ENCODE results near the gene PAQR3. TPM values are rescaled to one million over a fixed set of nuclear protein-coding genes. Genes with fewer than 3 reads are reported as not detected.
A peak's percentile ranks its signal among the peaks of the same experiment; 100 is the strongest.

The PAQR3 gene
- total RNA-seq, 1 experiment from 2014 or later, result 11.4 TPM

DNA sequence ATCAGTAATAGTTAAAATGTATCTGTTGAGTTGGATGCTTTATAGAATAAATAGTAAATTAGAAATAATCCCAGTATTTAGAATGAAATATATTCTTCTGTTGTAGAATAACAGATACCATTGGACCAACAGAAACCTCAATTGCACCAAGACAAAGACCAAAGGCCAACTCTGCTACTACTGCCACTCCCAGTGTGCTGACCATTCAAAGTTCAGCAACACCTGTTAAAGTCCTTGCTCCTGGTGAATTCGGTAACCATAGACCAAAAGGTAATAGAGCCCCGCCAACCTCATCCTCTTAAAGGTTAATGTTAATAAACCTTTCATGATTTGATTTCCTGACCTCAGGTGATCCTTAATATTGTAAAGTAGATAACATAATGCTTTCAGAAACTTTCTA, 73.8 kb downstream of the PAQR3 start:
- peaks cover 4% of the 10 kb centered on the region for H3K36me3 ChIP-seq (ENCODE audit: insufficient read depth, low read length, poor library complexity, severe bottlenecking)
- ChIA-PET POLR2A (ENCODE audit: low non-redundant PET) (no interaction called here), CTCF (no interaction called here)
- no peak overlapping the region for H3K4me3 ChIP-seq (ENCODE audit: low read depth, low read length, poor library complexity, severe bottlenecking)
- H3K27me3 ChIP-seq (replicated peaks; ENCODE audit: insufficient read depth, low read depth, low read length, poor library complexity), result no peaks in the 10 kb centered on the region
- no TSS peak for BruUV-seq (replicated peaks)
- intact Hi-C loops (cut with micrococcal nuclease; ENCODE audit: unreplicated experiment), result loop anchor here (10.0 kb wide), 2 partner anchors 221 to 341 kb away; no protein-coding TSS in a partner anchor
- no peak overlapping the region for H3K27ac ChIP-seq (ENCODE audit: low read depth, low read length, poor library complexity, severe bottlenecking)
- H3K9me3 ChIP-seq (ENCODE audit: low read depth, low read length, poor library complexity, severe bottlenecking), result no peaks in the 10 kb centered on the region
- no peaks in the 10 kb centered on the region for H3K4me1 ChIP-seq (ENCODE audit: insufficient read depth, low read length, poor library complexity, severe bottlenecking)
- TF ChIP-seq, protein P1, sequence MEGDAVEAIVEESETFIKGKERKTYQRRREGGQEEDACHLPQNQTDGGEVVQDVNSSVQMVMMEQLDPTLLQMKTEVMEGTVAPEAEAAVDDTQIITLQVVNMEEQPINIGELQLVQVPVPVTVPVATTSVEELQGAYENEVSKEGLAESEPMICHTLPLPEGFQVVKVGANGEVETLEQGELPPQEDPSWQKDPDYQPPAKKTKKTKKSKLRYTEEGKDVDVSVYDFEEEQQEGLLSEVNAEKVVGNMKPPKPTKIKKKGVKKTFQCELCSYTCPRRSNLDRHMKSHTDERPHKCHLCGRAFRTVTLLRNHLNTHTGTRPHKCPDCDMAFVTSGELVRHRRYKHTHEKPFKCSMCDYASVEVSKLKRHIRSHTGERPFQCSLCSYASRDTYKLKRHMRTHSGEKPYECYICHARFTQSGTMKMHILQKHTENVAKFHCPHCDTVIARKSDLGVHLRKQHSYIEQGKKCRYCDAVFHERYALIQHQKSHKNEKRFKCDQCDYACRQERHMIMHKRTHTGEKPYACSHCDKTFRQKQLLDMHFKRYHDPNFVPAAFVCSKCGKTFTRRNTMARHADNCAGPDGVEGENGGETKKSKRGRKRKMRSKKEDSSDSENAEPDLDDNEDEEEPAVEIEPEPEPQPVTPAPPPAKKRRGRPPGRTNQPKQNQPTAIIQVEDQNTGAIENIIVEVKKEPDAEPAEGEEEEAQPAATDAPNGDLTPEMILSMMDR (conservative IDR thresholded peaks at IDR 0.05; ENCODE audit: low read depth, low read length), result no peak
- TF ChIP-seq EZH2 (IDR thresholded peaks at IDR 0.05; ENCODE audit: borderline replicate concordance, low read depth, low read length, poor library complexity, severe bottlenecking), result no peak
- no peak for DNase-seq (ENCODE audit: low spot score)

DNA sequence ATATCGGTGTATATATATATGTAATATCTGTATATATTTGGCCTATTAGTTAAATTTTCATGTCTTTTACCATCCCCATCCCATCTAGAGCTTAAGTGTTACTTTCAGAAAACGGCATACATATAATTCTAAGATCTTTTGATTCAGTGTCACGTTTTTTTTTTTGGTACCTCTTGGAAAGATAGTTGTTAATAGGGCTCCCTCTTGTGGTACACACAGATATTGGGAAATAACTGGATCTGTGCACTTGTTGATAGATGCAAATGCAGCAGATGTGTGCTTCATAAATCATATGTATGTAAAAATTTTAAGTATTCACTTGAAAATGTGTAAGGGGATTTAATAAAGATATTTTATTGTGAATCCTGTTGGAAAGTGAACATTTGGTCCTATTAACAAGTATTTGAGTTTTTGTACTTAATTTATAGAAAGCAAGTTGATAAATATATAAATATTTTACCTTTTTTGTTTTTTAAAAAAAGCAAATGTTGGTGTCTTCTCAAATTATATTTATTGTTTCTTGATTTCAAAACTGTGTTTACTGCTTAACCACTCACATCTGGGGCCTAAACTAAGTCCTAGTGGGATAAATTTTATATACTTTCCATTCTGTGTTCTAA, 74.7 kb downstream of the PAQR3 start:
- peak; percentile 66 for DNase-seq (ENCODE audit: low spot score)
- TF ChIP-seq, protein P1 (conservative IDR thresholded peaks at IDR 0.05; ENCODE audit: low read depth, low read length), result peak; percentile 63
- TF ChIP-seq EZH2 (IDR thresholded peaks at IDR 0.05; ENCODE audit: borderline replicate concordance, low read depth, low read length, poor library complexity, severe bottlenecking), result no peak
- ChIA-PET POLR2A (ENCODE audit: low non-redundant PET) (no interaction called here), CTCF (interaction anchor here (0.6 kb wide), 1 partner anchor 251 kb away, joined by 3 read pairs; no protein-coding TSS in a partner anchor)
- Histone ChIP-seq H3K4me3 (ENCODE audit: low read depth, low read length, poor library complexity, severe bottlenecking) (no peak overlapping the region), H3K27ac (ENCODE audit: low read depth, low read length, poor library complexity, severe bottlenecking) (no peak overlapping the region), H3K9me3 (ENCODE audit: low read depth, low read length, poor library complexity, severe bottlenecking) (no peaks in the 10 kb centered on the region), H3K36me3 (ENCODE audit: insufficient read depth, low read length, poor library complexity, severe bottlenecking) (peaks cover 4% of the 10 kb centered on the region), H3K4me1 (ENCODE audit: insufficient read depth, low read length, poor library complexity, severe bottlenecking) (no peaks in the 10 kb centered on the region), H3K27me3 (replicated peaks; ENCODE audit: insufficient read depth, low read depth, low read length, poor library complexity) (no peaks in the 10 kb centered on the region)
- BruUV-seq (replicated peaks), result no TSS peak
- intact Hi-C loops (cut with micrococcal nuclease; ENCODE audit: unreplicated experiment), result loop anchor here (5.0 to 10.0 kb wide), 5 partner anchors 87 to 907 kb away; partner anchors contain the start of gene BMP2K

DNA sequence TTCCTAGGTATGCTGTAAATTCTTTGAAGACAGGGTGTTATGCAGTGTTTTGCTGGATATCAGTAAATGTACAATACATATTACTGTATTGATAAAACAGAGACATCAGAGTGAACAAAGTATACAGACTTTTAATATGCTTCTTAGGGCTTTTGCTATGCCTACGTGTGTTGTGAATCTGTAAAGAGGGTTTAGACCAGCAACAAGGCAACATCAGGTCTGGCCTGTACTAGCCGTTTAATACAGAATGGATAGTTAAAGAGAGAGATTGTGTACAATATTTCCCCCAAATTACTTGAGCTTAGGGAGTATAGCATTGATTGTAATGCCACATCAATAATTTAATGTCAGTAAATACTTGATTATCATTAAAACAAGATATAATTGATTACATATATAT, 75.2 kb downstream of the PAQR3 start:
- no peak overlapping the region for H3K27ac ChIP-seq (ENCODE audit: low read depth, low read length, poor library complexity, severe bottlenecking)
- H3K4me1 ChIP-seq (ENCODE audit: insufficient read depth, low read length, poor library complexity, severe bottlenecking), result no peaks in the 10 kb centered on the region
- H3K9me3 ChIP-seq (ENCODE audit: low read depth, low read length, poor library complexity, severe bottlenecking), result no peaks in the 10 kb centered on the region
- TF ChIP-seq EZH2 (IDR thresholded peaks at IDR 0.05; ENCODE audit: borderline replicate concordance, low read depth, low read length, poor library complexity, severe bottlenecking), result no peak
- TF ChIP-seq, protein P1 (conservative IDR thresholded peaks at IDR 0.05; ENCODE audit: low read depth, low read length), result no peak
- intact Hi-C loops (cut with micrococcal nuclease; ENCODE audit: unreplicated experiment), result loop anchor here (5.0 to 10.0 kb wide), 5 partner anchors 87 to 907 kb away; partner anchors contain the start of gene BMP2K
- POLR2A ChIA-PET (ENCODE audit: low non-redundant PET), result no interaction called here
- DNase-seq (ENCODE audit: low spot score), result no peak
- no TSS peak for BruUV-seq (replicated peaks)
- peaks cover 4% of the 10 kb centered on the region for H3K36me3 ChIP-seq (ENCODE audit: insufficient read depth, low read length, poor library complexity, severe bottlenecking)
- no peak overlapping the region for H3K4me3 ChIP-seq (ENCODE audit: low read depth, low read length, poor library complexity, severe bottlenecking)
- CTCF ChIA-PET, result interaction anchor here (0.6 kb wide), 1 partner anchor 250 kb away, joined by 3 read pairs; no protein-coding TSS in a partner anchor
- H3K27me3 ChIP-seq (replicated peaks; ENCODE audit: insufficient read depth, low read depth, low read length, poor library complexity), result no peaks in the 10 kb centered on the region

All from A673 (cell line).